GM12891 (cell line): ENCODE measurements around the gene DCDC1.

Source experiments
- PAX5 ChIP-seq: IDR thresholded peaks from 2 replicates; pipeline ENCODE4 v1.6.1; 2011; ENCODE audit warnings: low read length, moderate library complexity, mild to moderate bottlenecking; ENCODE audit not compliant: insufficient read depth, severe bottlenecking
- POLR2A ChIP-seq: IDR thresholded peaks from 2 replicates; pipeline ENCODE4 v1.6.1; 2011; ENCODE audit warnings: low read depth, low read length, control low read depth
- POLR2AphosphoS5 ChIP-seq: IDR thresholded peaks from 2 replicates; pipeline ENCODE4 v1.6.1; 2011; ENCODE audit warnings: low read depth, low read length, control low read depth
- TAF1 ChIP-seq: IDR thresholded peaks from 2 replicates; pipeline ENCODE4 v1.6.1; 2011; ENCODE audit warnings: low read depth, low read length, control low read depth

- TF ChIP-seq POLR2A (no peak), POLR2AphosphoS5 (no peak), PAX5 (no peak), TAF1 (no peak)
Measured at GRCh38 chr11:30875806-30876205, 493.7 kb downstream of the DCDC1 start.
